Kidney (tissue), 14 donors: ENCODE data around the gene PPP1R16B. TPM values are rescaled to one million over a fixed set of nuclear protein-coding genes. Genes with fewer than 3 reads are reported as not detected.

Experiments used
- DNase-seq, 5 donors: peaks; one replicate each; pipeline ENCODE4 v3.0.0-alpha.2; 2013 to 2020
- FAIRE-seq: peaks from 2 replicates; lab custom pipeline; 2012; peaks lifted over from hg19 to GRCh38; lab: Jason Lieb, UNC
- H3K27ac ChIP-seq, 2 donors: one replicate each; pipeline ENCODE4 v1.7.0; 2013; ENCODE audit warnings: low read depth in 2 of 2, low read length in 2 of 2, inconsistent platforms in 1 of 2
- H3K27me3 ChIP-seq: one replicate; pipeline ENCODE4 v1.7.1; 2013; ENCODE audit warnings: low read length, inconsistent platforms; ENCODE audit not compliant: control insufficient read depth, insufficient read depth
- H3K36me3 ChIP-seq, 3 donors: one replicate each; pipeline versions ENCODE4 v1.7.0 to v1.7.1; 2013; ENCODE audit warnings: low read length in 3 of 3, control low read depth in 1 of 3, inconsistent platforms in 1 of 3; ENCODE audit not compliant: insufficient read depth in 3 of 3, control insufficient read depth in 2 of 3
- H3K4me1 ChIP-seq, 3 donors: one replicate each; pipeline versions ENCODE4 v1.7.0 to v1.7.1; 2013; ENCODE audit warnings: low read length in 3 of 3, inconsistent platforms in 1 of 3, low read depth in 1 of 3; ENCODE audit not compliant: control insufficient read depth in 2 of 3, insufficient read depth in 2 of 3
- H3K4me3 ChIP-seq, 3 donors: one replicate each; pipeline versions ENCODE4 v1.7.0 to v1.8.1; 2013; ENCODE audit warnings: low read length in 3 of 3, control low read depth in 1 of 3, inconsistent platforms in 1 of 3
- H3K9ac ChIP-seq, 3 donors: one replicate each; pipeline versions ENCODE4 v1.7.0 to v1.7.1; 2013; ENCODE audit warnings: low read length in 3 of 3, control low read depth in 1 of 3, inconsistent platforms in 1 of 3
- H3K9me3 ChIP-seq, 3 donors: one replicate each; pipeline versions ENCODE4 v1.7.0 to v1.7.1; 2013; ENCODE audit warnings: low read length in 3 of 3, control low read depth in 1 of 3, inconsistent platforms in 1 of 3; ENCODE audit not compliant: control insufficient read depth in 2 of 3, insufficient read depth in 1 of 3
- intact Hi-C: fragments of 100-400 bp; cut with DNase I; formaldehyde crosslinking; loops from one replicate; pipeline ENCODE4 v1.11.1; 2022
- polyA plus RNA-seq: library from polyadenylated mRNA; stranded (reverse); fragments of 350-450 nt; fragmentation: Illumina TruSeq; extraction: RNeasy Lipid Tissue Mini Kit (QIAGEN cat#74804); gene quantifications from one replicate; pipeline ENCODE4 v1.2.3, GENCODE V29; 2014; ENCODE audit warnings: low read depth, low replicate concordance; ENCODE audit not compliant: insufficient read depth
- total RNA-seq: library from RNA; stranded (reverse); fragmentation: NEBNext Ultra II Directional; extraction: Animal tissue kit (Norgen Biotek cat#: 25700); gene quantifications from one replicate; pipeline ENCODE4 v1.2.1, GENCODE V29; 2021
- TF ChIP-seq, protein P1 (sequence below): IDR thresholded peaks from 3 replicates; pipeline ENCODE4 v1.5.1; 2012; ENCODE audit warnings: mild to moderate bottlenecking, moderate library complexity, borderline replicate concordance; ENCODE audit not compliant: insufficient read depth; ENCODE audit errors: extremely low read depth
- donor health status: control.
- donor health status: control.
- donor health status: control.
- donor health status: control.
- donor health status: control.
- donor health status: DM: yes; HTN: yes; CAD: no.
- donor health status: Normal renal cell carcinoma (clear cell type).

PPP1R16B gene
- total and polyA plus RNA-seq, 2 donors from 2014 or later, result 11.5 to 29.4 TPM

- no peaks in the 10 kb centered on the region for H3K27me3 ChIP-seq
- H3K4me3 ChIP-seq, result no peak overlapping the region
- intact Hi-C loops, result no loop called here
- peaks cover 16 to 42% (median 28%) of the 10 kb centered on the region in 3 donors for H3K36me3 ChIP-seq
- DNase-seq, result no peak
- TF ChIP-seq, protein P1, sequence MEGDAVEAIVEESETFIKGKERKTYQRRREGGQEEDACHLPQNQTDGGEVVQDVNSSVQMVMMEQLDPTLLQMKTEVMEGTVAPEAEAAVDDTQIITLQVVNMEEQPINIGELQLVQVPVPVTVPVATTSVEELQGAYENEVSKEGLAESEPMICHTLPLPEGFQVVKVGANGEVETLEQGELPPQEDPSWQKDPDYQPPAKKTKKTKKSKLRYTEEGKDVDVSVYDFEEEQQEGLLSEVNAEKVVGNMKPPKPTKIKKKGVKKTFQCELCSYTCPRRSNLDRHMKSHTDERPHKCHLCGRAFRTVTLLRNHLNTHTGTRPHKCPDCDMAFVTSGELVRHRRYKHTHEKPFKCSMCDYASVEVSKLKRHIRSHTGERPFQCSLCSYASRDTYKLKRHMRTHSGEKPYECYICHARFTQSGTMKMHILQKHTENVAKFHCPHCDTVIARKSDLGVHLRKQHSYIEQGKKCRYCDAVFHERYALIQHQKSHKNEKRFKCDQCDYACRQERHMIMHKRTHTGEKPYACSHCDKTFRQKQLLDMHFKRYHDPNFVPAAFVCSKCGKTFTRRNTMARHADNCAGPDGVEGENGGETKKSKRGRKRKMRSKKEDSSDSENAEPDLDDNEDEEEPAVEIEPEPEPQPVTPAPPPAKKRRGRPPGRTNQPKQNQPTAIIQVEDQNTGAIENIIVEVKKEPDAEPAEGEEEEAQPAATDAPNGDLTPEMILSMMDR, result no peak
- no peak overlapping the region for H3K27ac ChIP-seq
- H3K9ac ChIP-seq, result no peak overlapping the region
- no peak for FAIRE-seq
- H3K9me3 ChIP-seq, result no peaks in the 10 kb centered on the region
- no peaks in the 10 kb centered on the region for H3K4me1 ChIP-seq
Measured at GRCh38 chr20:38760978-38761377, 44.5 kb upstream of the PPP1R16B start.

DNA sequence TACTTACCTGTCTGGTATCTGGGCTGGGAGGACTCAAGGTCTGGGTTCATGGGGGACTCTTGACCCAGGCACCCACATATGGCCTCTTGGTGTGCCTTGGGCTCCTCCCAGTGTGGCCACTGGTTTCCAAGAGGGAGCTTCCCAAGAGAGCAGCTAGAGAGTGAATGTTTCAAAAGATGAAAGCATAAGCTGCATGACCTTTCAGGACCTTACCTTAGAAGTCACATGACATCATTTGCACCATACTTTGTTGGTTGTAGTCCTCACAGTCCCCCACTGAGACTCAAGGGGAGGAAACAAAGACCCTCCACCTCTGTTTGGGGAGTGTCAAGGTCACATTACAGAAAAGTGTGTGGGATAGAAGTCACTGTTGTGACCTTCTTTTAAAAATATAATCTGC is 43.3 kb upstream of the PPP1R16B start:
- Histone ChIP-seq H3K4me3 (no peak overlapping the region), H3K36me3 (peaks cover 15 to 37% (median 27%) of the 10 kb centered on the region in 3 donors), H3K9ac (no peak overlapping the region), H3K27ac (no peak overlapping the region), H3K4me1 (no peaks in the 10 kb centered on the region), H3K27me3 (no peaks in the 10 kb centered on the region), H3K9me3 (no peaks in the 10 kb centered on the region)
- intact Hi-C loops, result no loop called here
- TF ChIP-seq, protein P1, result no peak
- DNase-seq (no peak), FAIRE-seq (no peak)

DNA sequence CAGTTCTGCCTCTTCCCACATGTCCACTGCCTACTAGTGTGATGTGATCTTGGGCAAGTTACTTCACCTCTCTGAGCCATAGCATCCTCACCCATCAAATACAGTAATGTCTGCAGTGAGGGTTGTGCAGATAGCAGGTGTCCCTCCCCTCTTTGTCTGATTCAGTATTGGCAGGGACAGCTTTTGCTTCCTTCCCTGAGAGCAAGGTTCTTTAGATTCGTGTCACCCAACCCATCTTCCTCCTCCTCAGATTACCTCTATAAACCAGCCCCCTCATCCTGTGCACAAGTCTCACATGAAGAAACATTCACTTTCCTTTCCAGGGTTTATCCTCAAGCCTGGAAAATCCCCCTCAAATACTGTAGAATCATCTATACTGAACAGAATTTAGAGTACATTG is 41.9 kb upstream of the PPP1R16B start:
- H3K9me3 ChIP-seq, result no peaks in the 10 kb centered on the region
- TF ChIP-seq, protein P1, result no peak
- peaks cover 11 to 44% (median 31%) of the 10 kb centered on the region in 3 donors for H3K36me3 ChIP-seq
- FAIRE-seq, result no peak
- no peaks in the 10 kb centered on the region for H3K4me1 ChIP-seq
- DNase-seq, result no peak
- no peak overlapping the region for H3K4me3 ChIP-seq
- H3K27ac ChIP-seq, result no peak overlapping the region
- no peak overlapping the region for H3K9ac ChIP-seq
- no peaks in the 10 kb centered on the region for H3K27me3 ChIP-seq
- intact Hi-C loops, result no loop called here
